ENCODE results near the gene TRIM66. TPM values are rescaled to one million over a fixed set of nuclear protein-coding genes. Genes with fewer than 3 reads are reported as not detected.
A peak's percentile ranks its signal among the peaks of the same experiment; 100 is the strongest.

The TRIM66 gene
- total and polyA plus RNA-seq, 4 donors: 3.4 to 18.7 (median 8.9) TPM

DNA sequence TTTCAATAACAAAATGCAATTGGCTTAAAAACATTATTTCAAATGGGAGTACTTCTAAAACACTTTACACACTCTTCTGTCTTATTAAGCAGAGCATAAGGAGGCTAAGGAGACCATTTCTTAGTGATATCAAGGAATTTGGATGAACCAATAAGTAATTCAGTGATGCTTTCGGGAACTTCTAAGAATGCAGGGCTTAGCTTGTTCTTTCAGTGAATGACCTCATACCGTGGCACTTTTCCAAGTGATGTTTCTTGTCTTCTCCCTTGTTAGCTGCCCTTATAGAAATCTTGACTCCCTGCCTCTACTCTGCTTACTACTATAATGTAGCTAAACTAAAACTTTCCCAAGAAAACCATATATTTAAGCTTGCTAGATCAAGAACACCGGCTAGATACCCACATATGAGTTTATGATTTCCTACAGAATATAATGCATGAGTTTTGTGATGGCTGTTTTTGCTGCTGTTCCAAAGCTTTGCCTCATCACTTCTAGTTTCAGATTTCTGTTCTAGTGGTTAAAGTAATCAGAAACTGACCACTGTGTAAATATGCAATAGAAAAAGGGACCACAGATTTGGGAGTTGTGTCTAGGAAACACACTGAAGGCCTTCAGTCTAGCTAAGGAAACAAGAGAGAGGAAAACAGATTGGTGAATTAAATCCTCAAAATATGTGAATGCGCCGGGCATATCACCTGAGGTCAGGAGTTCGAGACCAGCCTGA lies 50.9 kb downstream of the TRIM66 start:
- 90 to 93% methylated on average over 6 of the region's 6 CpGs for WGBS, 2 donors
- Histone ChIP-seq H3K9me3 (ENCODE audit: control insufficient read depth, low read length) (no peaks in the 10 kb centered on the region), H3K36me3 (ENCODE audit: control insufficient read depth in 1 of 2, insufficient read depth in 2 of 2, low read length in 1 of 2) (peaks cover 0 to 2% of the 10 kb centered on the region in 2 donors), H3K27me3 (ENCODE audit: control insufficient read depth in 1 of 2, insufficient read depth in 2 of 2, low read length in 1 of 2) (no peaks in the 10 kb centered on the region), H3K27ac (ENCODE audit: low read depth in 1 of 2, low read length in 2 of 2) (no peak overlapping the region), H3K4me1 (ENCODE audit: control insufficient read depth in 1 of 2, insufficient read depth in 2 of 2, low read length in 2 of 2) (no peaks in the 10 kb centered on the region), H3K4me3 (ENCODE audit: low read length in 2 of 2) (no peak overlapping the region)
- intact Hi-C loops (cut with DNase I): no loop called here
- DNase-seq: no peak
- no peak for ATAC-seq (ENCODE audit: low FRiP score)

DNA sequence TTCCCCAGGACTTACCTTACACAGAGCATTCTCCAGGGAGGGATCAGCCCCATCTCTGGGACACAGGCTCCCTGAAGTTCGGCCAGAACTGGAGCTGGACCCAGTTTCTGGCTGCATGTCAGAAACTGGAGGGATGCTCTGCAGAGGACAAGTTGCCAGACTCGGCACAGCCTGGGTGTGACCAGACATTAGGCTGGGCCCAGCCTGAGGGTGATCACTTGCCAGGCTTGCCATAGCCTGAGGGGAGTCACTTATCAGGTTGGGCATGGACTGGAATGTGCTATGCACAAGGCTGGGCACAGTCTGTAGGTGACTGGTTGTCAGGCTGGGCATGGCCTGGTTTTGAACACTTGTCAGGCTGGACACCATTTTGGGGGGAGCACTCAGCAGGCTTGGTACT lies 57.8 kb downstream of the TRIM66 start:
- no peaks in the 10 kb centered on the region for H3K9me3 ChIP-seq (ENCODE audit: control insufficient read depth, low read length)
- no peak for DNase-seq
- peaks cover 4 to 11% of the 10 kb centered on the region in 2 donors for H3K36me3 ChIP-seq (ENCODE audit: control insufficient read depth in 1 of 2, insufficient read depth in 2 of 2, low read length in 1 of 2)
- peak; percentile 24 for ATAC-seq (ENCODE audit: low FRiP score)
- WGBS, 2 donors: 86 to 88% methylated on average over 2 of the region's 2 CpGs
- no peak overlapping the region for H3K4me3 ChIP-seq (ENCODE audit: low read length in 2 of 2)
- no peak overlapping the region for H3K27ac ChIP-seq (ENCODE audit: low read depth in 1 of 2, low read length in 2 of 2)
- no peaks in the 10 kb centered on the region for H3K27me3 ChIP-seq (ENCODE audit: control insufficient read depth in 1 of 2, insufficient read depth in 2 of 2, low read length in 1 of 2)
- intact Hi-C loops (cut with DNase I): no loop called here
- H3K4me1 ChIP-seq (ENCODE audit: control insufficient read depth in 1 of 2, insufficient read depth in 2 of 2, low read length in 2 of 2): no peaks in the 10 kb centered on the region

DNA sequence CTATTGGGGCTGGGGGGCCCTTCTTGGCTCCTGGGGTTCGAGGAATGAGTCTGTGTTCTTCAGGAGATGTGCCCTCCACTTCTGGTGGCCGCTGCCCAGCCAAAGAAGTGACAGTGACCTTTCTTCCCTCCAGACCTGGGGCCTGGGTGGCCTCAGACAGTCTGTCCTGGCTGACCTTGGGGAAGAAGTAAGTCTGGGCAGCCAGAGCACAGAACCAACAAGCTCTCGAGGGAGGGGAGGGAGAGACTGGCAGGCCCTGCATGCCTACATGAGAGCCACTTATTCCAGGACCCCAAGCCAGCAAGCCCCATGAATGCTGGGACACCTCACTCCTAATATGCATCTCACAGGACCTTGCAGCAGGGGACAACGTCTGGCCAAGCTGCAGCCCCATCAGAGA lies 61.3 kb downstream of the TRIM66 start:
- 76 to 78% methylated on average over 4 of the region's 4 CpGs for WGBS, 2 donors
- intact Hi-C loops (cut with DNase I): no loop called here
- ATAC-seq (ENCODE audit: low FRiP score): no peak

DNA sequence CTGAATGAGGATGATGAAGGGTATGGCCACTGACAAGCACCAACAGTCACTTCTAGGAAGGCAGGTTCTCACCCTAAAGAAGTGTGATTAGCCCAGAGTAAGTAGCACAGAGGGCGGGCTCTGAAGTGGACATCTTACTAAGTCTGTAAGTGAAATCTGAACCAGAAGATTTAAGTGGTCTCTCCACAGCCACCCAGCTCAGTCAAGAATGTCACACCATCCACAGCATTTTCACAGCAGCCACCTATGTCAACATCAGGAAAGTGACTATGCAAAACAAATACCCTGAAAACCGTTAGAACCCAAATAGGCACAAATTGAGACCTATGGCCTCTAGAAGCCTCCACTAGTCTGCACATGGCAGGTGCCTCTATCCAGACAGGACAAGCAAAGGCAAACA lies 65.4 kb downstream of the TRIM66 start:
- 76 to 78% methylated on average over 2 of the region's 2 CpGs for WGBS, 2 donors
- Histone ChIP-seq H3K27me3 (ENCODE audit: control insufficient read depth in 1 of 2, insufficient read depth in 2 of 2, low read length in 1 of 2) (no peaks in the 10 kb centered on the region), H3K36me3 (ENCODE audit: control insufficient read depth in 1 of 2, insufficient read depth in 2 of 2, low read length in 1 of 2) (peaks cover 0 to 13% of the 10 kb centered on the region in 2 donors), H3K9me3 (ENCODE audit: control insufficient read depth, low read length) (no peaks in the 10 kb centered on the region), H3K4me1 (ENCODE audit: control insufficient read depth in 1 of 2, insufficient read depth in 2 of 2, low read length in 2 of 2) (no peaks in the 10 kb centered on the region), H3K27ac (ENCODE audit: low read depth in 1 of 2, low read length in 2 of 2) (no peak overlapping the region), H3K4me3 (ENCODE audit: low read length in 2 of 2) (no peak overlapping the region)
- intact Hi-C loops (cut with DNase I): no loop called here
- ATAC-seq (ENCODE audit: low FRiP score) (no peak), DNase-seq (no peak)

More for the DNA sequence above, 61.3 kb downstream of the TRIM66 start:
- no peaks in the 10 kb centered on the region for H3K27me3 ChIP-seq (ENCODE audit: control insufficient read depth in 1 of 2, insufficient read depth in 2 of 2, low read length in 1 of 2)
- H3K4me3 ChIP-seq (ENCODE audit: low read length in 2 of 2): no peak overlapping the region
- no peak overlapping the region for H3K27ac ChIP-seq (ENCODE audit: low read depth in 1 of 2, low read length in 2 of 2)
- H3K4me1 ChIP-seq (ENCODE audit: control insufficient read depth in 1 of 2, insufficient read depth in 2 of 2, low read length in 2 of 2): no peaks in the 10 kb centered on the region
- DNase-seq: no peak
- peaks cover 4 to 17% of the 10 kb centered on the region in 2 donors for H3K36me3 ChIP-seq (ENCODE audit: control insufficient read depth in 1 of 2, insufficient read depth in 2 of 2, low read length in 1 of 2)
- no peaks in the 10 kb centered on the region for H3K9me3 ChIP-seq (ENCODE audit: control insufficient read depth, low read length)

DNA sequence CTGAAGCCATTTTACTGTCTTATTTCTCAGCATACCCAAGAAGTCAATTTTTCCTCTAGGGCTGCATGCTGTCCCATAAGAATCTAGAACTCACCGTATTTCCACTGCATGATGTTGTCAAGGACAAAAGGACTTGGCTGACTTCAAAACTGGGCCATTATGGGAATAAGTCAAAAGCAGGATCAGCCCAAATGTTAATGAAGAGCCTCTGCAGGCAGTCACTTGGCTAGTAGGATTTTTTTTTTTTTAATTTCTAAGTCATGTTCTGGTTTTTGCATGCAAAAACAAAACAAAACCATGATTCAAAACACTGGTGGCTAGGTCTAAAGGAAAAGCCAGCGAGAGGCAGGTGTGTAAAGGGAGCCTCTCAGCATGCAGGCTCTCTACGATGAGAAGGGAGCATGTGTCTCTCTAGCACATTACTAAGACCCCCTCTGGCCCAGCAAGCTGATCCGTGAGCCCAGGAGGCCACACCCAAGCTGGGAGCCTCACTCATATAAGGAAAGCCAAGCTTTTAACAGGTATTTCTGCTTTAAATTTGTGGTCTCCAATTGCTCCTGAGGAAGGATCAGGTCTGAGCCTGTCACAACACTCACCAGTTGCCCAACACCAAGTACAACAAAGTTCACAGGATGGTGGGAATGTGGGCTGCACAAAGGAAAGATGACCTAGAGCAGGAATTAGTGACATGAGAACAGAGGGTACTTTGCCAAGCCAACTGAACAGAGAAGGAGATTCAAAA lies 67.0 kb downstream of the TRIM66 start:
- H3K4me3 ChIP-seq (ENCODE audit: low read length in 2 of 2): no peak overlapping the region
- no peak for ATAC-seq (ENCODE audit: low FRiP score)
- WGBS, 2 donors: 92 to 93% methylated on average over 4 of the region's 4 CpGs
- H3K36me3 ChIP-seq (ENCODE audit: control insufficient read depth in 1 of 2, insufficient read depth in 2 of 2, low read length in 1 of 2): peaks cover 0 to 8% of the 10 kb centered on the region in 2 donors
- DNase-seq: no peak
- no peaks in the 10 kb centered on the region for H3K4me1 ChIP-seq (ENCODE audit: control insufficient read depth in 1 of 2, insufficient read depth in 2 of 2, low read length in 2 of 2)
- no peaks in the 10 kb centered on the region for H3K9me3 ChIP-seq (ENCODE audit: control insufficient read depth, low read length)
- H3K27ac ChIP-seq (ENCODE audit: low read depth in 1 of 2, low read length in 2 of 2): no peak overlapping the region
- intact Hi-C loops (cut with DNase I): no loop called here
- H3K27me3 ChIP-seq (ENCODE audit: control insufficient read depth in 1 of 2, insufficient read depth in 2 of 2, low read length in 1 of 2): no peaks in the 10 kb centered on the region

DNA sequence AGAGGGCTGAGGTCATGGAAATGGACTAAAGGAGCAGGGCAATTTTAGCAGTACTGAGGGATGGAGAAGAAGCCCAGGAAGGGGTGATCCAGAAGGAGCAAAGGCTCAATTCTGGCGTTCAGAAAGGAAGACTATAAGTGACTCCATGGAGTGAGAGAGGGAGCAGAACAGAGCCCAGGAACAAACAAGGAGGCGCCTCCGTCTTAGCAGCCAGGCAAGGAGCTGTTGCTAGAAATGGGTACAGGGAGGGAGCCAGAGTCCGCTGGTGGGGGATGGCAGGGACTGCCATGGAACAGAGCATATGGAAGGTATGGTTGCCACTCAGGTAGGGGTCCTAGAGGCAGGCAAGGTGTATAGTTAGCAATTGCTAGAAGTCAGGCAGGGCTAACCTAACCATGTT lies 68.0 kb downstream of the TRIM66 start:
- no peaks in the 10 kb centered on the region for H3K4me1 ChIP-seq (ENCODE audit: control insufficient read depth in 1 of 2, insufficient read depth in 2 of 2, low read length in 2 of 2)
- no peak overlapping the region for H3K4me3 ChIP-seq (ENCODE audit: low read length in 2 of 2)
- H3K27ac ChIP-seq (ENCODE audit: low read depth in 1 of 2, low read length in 2 of 2): no peak overlapping the region
- H3K9me3 ChIP-seq (ENCODE audit: control insufficient read depth, low read length): no peaks in the 10 kb centered on the region
- no peaks in the 10 kb centered on the region for H3K27me3 ChIP-seq (ENCODE audit: control insufficient read depth in 1 of 2, insufficient read depth in 2 of 2, low read length in 1 of 2)
- peaks cover 0 to 6% of the 10 kb centered on the region in 2 donors for H3K36me3 ChIP-seq (ENCODE audit: control insufficient read depth in 1 of 2, insufficient read depth in 2 of 2, low read length in 1 of 2)
- WGBS, 2 donors: 90 to 91% methylated on average over 4 of the region's 4 CpGs
- intact Hi-C loops (cut with DNase I): no loop called here
- ATAC-seq (ENCODE audit: low FRiP score) (no peak), DNase-seq (no peak)

DNA sequence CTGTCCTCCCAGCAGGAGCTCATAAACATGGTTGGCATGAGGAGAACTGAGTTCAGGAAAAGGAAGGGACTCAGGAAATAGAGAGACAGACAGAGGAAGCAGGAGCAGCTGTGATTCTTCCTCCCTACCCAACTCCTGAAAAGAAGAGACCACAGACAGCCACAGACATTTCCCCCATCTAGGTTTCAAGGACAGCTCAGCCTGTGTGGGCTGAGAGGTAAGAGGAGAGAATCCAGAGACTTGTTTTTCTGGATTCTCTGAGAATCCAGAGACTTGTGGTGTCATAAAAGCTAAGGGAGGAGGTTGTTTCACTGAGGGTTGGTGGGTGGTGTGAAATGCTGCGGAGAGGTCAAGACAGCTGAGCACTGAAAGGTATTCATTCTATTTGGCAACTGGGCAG lies 69.4 kb downstream of the TRIM66 start:
- no peak overlapping the region for H3K4me3 ChIP-seq (ENCODE audit: low read length in 2 of 2)
- intact Hi-C loops (cut with DNase I): no loop called here
- no peaks in the 10 kb centered on the region for H3K27me3 ChIP-seq (ENCODE audit: control insufficient read depth in 1 of 2, insufficient read depth in 2 of 2, low read length in 1 of 2)
- no peaks in the 10 kb centered on the region for H3K4me1 ChIP-seq (ENCODE audit: control insufficient read depth in 1 of 2, insufficient read depth in 2 of 2, low read length in 2 of 2)
- peaks cover 0 to 6% of the 10 kb centered on the region in 2 donors for H3K36me3 ChIP-seq (ENCODE audit: control insufficient read depth in 1 of 2, insufficient read depth in 2 of 2, low read length in 1 of 2)
- ATAC-seq (ENCODE audit: low FRiP score) (no peak), DNase-seq (no peak)
- WGBS, 2 donors: 86 to 92% methylated on average over 1 of the region's 1 CpG
- no peak overlapping the region for H3K27ac ChIP-seq (ENCODE audit: low read depth in 1 of 2, low read length in 2 of 2)
- H3K9me3 ChIP-seq (ENCODE audit: control insufficient read depth, low read length): no peaks in the 10 kb centered on the region

DNA sequence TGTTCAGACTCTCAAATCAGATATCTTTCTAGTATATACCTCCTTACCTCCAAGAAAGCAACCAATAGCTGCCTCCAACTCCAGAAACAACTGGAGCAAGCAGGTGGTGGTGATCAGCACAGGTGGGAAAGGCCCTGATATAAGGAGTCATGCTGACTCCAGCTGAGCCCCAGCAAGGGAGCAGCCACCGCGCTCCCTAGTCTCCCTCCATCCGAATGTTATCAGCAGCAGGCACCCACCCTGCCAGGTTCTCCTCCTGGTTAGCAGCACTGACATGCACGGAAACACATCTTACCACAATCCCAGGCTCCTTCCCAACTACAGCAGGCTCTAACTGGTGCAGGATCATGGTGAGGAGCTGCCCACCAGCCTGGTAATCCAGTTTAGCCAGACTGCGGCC lies 69.9 kb downstream of the TRIM66 start:
- H3K4me1 ChIP-seq (ENCODE audit: control insufficient read depth in 1 of 2, insufficient read depth in 2 of 2, low read length in 2 of 2): no peaks in the 10 kb centered on the region
- no peaks in the 10 kb centered on the region for H3K27me3 ChIP-seq (ENCODE audit: control insufficient read depth in 1 of 2, insufficient read depth in 2 of 2, low read length in 1 of 2)
- DNase-seq (no peak), ATAC-seq (ENCODE audit: low FRiP score) (no peak)
- no peak overlapping the region for H3K27ac ChIP-seq (ENCODE audit: low read depth in 1 of 2, low read length in 2 of 2)
- H3K36me3 ChIP-seq (ENCODE audit: control insufficient read depth in 1 of 2, insufficient read depth in 2 of 2, low read length in 1 of 2): peaks cover 0 to 6% of the 10 kb centered on the region in 2 donors
- intact Hi-C loops (cut with DNase I): no loop called here
- no peaks in the 10 kb centered on the region for H3K9me3 ChIP-seq (ENCODE audit: control insufficient read depth, low read length)
- WGBS, 2 donors: 86 to 89% methylated on average over 5 of the region's 5 CpGs
- no peak overlapping the region for H3K4me3 ChIP-seq (ENCODE audit: low read length in 2 of 2)
